Brain pericyte (primary cell): Measurements from ENCODE around the gene WDR88.
"Not testable (repeated sequence)": the region's sequence is repeated elsewhere in the genome, so short reads cannot be mapped to it uniquely, and the experiment has no call there.

Source experiments
- DNase-seq: peaks from one replicate; pipeline ENCODE4 v3.0.0-alpha.2; 2012; ENCODE audit warnings: low read depth, low spot score

WDR88 gene

GRCh38 chr19:33132021-33132420, at the start of gene WDR88:
Gene WDR88 (plus strand): TSS chr19:33132114. CDS start chr19:33132170, 56 bp downstream.
- DNase-seq: no peak

GRCh38 chr19:33085570-33086128, 46.3 kb upstream of the WDR88 start:
- DNase-seq: no peak

GRCh38 chr19:33086955-33087354, 45.0 kb upstream of the WDR88 start:
- DNase-seq: no peak

- no peak for DNase-seq
These were observed 42.9 kb upstream of the WDR88 start for GRCh38 chr19:33089010-33089409.

GRCh38 chr19:33090179-33090578, 41.7 kb upstream of the WDR88 start:
- DNase-seq: no peak

- DNase-seq: no peak
These were observed 38.3 kb upstream of the WDR88 start for GRCh38 chr19:33093420-33094210.

GRCh38 chr19:33094436-33095067, 37.4 kb upstream of the WDR88 start:
- no peak for DNase-seq

GRCh38 chr19:33096005-33096404, 35.9 kb upstream of the WDR88 start:
- no peak for DNase-seq

GRCh38 chr19:33098055-33098534, 33.8 kb upstream of the WDR88 start:
- no peak for DNase-seq

- DNase-seq: no peak
These were observed 30.8 kb upstream of the WDR88 start for GRCh38 chr19:33100894-33101644.

GRCh38 chr19:33102893-33103292, 29.0 kb upstream of the WDR88 start:
- no peak for DNase-seq

GRCh38 chr19:33108161-33108560, 23.8 kb upstream of the WDR88 start:
- DNase-seq: no peak

GRCh38 chr19:33110137-33110910, 21.6 kb upstream of the WDR88 start:
- DNase-seq: no peak

- no peak for DNase-seq
These were observed 20.3 kb upstream of the WDR88 start for GRCh38 chr19:33111587-33111986.

GRCh38 chr19:33114312-33114711, 17.6 kb upstream of the WDR88 start:
- no peak for DNase-seq

- DNase-seq: no peak
These were observed 14.4 kb upstream of the WDR88 start for GRCh38 chr19:33117501-33117900.

- no peak for DNase-seq
These were observed 13.3 kb upstream of the WDR88 start for GRCh38 chr19:33118643-33119042.

GRCh38 chr19:33124207-33125098, 7.5 kb upstream of the WDR88 start:
- DNase-seq: no peak

GRCh38 chr19:33125929-33126388, 6.0 kb upstream of the WDR88 start:
- DNase-seq: no peak

- DNase-seq: not testable (repeated sequence)
These were observed 5.2 kb upstream of the WDR88 start for GRCh38 chr19:33126712-33127111.
